Duodenal mucosa (tissue), 2 donors: ENCODE results near the gene IGFBP5.

ENCODE experiments used
- H3K27ac ChIP-seq: one replicate; pipeline ENCODE4 v1.7.0; 2013; ENCODE audit warnings: low read depth, low read length
- H3K27me3 ChIP-seq, 2 donors: one replicate each; pipeline ENCODE4 v1.7.0; 2013; ENCODE audit warnings: low read length in 2 of 2, control low read depth in 1 of 2; ENCODE audit not compliant: insufficient read depth in 2 of 2, control insufficient read depth in 1 of 2
- H3K36me3 ChIP-seq, 2 donors: one replicate each; pipeline ENCODE4 v1.7.0; 2013; ENCODE audit warnings: low read length in 2 of 2, control low read depth in 1 of 2; ENCODE audit not compliant: insufficient read depth in 2 of 2, control insufficient read depth in 1 of 2
- H3K4me1 ChIP-seq, 2 donors: one replicate each; pipeline ENCODE4 v1.7.0; 2013; ENCODE audit warnings: low read length in 2 of 2, control low read depth in 1 of 2; ENCODE audit not compliant: insufficient read depth in 2 of 2, control insufficient read depth in 1 of 2
- H3K4me3 ChIP-seq, 2 donors: one replicate each; pipeline ENCODE4 v1.7.0; 2013; ENCODE audit warnings: low read length in 2 of 2, low read depth in 1 of 2
- H3K9ac ChIP-seq, 2 donors: one replicate each; pipeline ENCODE4 v1.7.0; 2013; ENCODE audit warnings: low read length in 2 of 2, low read depth in 1 of 2
- H3K9me3 ChIP-seq, 2 donors: one replicate each; pipeline ENCODE4 v1.7.0; 2013; ENCODE audit warnings: low read length in 2 of 2, control low read depth in 1 of 2; ENCODE audit not compliant: control insufficient read depth in 1 of 2

The IGFBP5 gene

GRCh38 chr2:216716109-216716508 is 20.8 kb upstream of the IGFBP5 start:
- no peaks in the 10 kb centered on the region for H3K9me3 ChIP-seq
- H3K27me3 ChIP-seq: no peaks in the 10 kb centered on the region
- no peak overlapping the region for H3K9ac ChIP-seq
- no peaks in the 10 kb centered on the region for H3K36me3 ChIP-seq
- no peaks in the 10 kb centered on the region for H3K4me1 ChIP-seq
- no peak overlapping the region for H3K27ac ChIP-seq
- no peak overlapping the region for H3K4me3 ChIP-seq

- Histone ChIP-seq H3K4me3 (no peak overlapping the region), H3K36me3 (no peaks in the 10 kb centered on the region), H3K27ac (no peak overlapping the region), H3K9ac (no peak overlapping the region), H3K27me3 (no peaks in the 10 kb centered on the region), H3K9me3 (no peaks in the 10 kb centered on the region), H3K4me1 (no peaks in the 10 kb centered on the region)
Measured at GRCh38 chr2:216715402-216715974, 20.1 kb upstream of the IGFBP5 start.

GRCh38 chr2:216714376-216714775 is 19.0 kb upstream of the IGFBP5 start:
- H3K27ac ChIP-seq: no peak overlapping the region
- no peaks in the 10 kb centered on the region for H3K36me3 ChIP-seq
- H3K9me3 ChIP-seq: no peaks in the 10 kb centered on the region
- no peak overlapping the region for H3K4me3 ChIP-seq
- H3K27me3 ChIP-seq: no peaks in the 10 kb centered on the region
- no peak overlapping the region for H3K9ac ChIP-seq
- H3K4me1 ChIP-seq: no peaks in the 10 kb centered on the region

DNA sequence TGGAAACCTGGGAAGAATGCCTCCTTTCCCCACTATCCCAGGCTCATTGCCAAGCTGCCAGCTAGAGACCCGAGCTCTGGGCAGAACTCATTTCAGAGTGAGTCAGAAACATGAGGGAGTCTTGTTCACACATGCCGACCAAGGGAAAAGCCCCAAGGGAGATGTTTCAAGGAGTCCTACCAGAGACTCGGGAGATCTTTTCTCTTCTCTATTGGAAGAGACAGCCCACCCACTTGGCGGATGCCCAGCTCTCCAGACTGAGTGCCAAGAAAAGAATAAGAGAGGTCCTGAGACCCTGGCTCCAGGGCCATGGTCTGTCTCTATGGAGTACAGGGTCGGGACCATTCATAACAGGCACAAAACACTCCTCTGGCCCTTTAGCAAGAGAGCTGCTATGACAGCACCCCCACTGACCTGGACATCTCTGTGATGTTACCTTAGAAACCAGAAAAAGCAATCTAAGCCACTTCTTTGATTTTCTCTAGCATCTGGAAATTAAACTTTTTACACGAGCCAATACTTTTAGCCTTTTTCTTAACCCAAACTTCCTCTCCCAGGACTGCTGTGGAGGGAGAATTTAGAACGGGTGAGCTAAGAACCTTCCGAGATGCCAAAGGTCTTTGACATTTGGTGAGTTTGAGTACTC is 18.5 kb upstream of the IGFBP5 start:
- Histone ChIP-seq H3K27me3 (no peaks in the 10 kb centered on the region), H3K36me3 (no peaks in the 10 kb centered on the region), H3K27ac (no peak overlapping the region), H3K4me1 (no peaks in the 10 kb centered on the region), H3K9me3 (no peaks in the 10 kb centered on the region), H3K4me3 (no peak overlapping the region), H3K9ac (no peak overlapping the region)

DNA sequence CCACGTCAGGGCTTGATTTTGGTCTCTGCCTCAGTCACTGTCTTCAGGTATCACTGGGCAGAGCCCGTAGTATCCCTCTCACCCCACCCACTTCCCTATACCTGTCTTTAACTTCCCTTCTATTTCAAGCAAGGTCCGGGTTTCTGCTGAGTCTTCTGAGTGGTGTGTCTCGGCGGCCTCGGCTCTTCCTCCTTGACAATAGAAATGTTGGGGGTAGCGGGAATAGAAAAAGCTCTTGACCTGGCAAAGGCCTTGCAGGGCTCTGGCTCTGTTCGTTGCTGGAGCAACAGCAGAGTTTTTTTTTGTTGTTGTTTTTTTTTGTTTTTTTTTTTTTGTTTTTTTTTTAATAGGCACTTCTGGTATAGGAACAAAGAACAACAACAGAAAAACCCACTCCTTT is 16.0 kb upstream of the IGFBP5 start:
- no peak overlapping the region for H3K4me3 ChIP-seq
- no peak overlapping the region for H3K9ac ChIP-seq
- no peaks in the 10 kb centered on the region for H3K4me1 ChIP-seq
- no peaks in the 10 kb centered on the region for H3K9me3 ChIP-seq
- H3K27ac ChIP-seq: no peak overlapping the region
- H3K27me3 ChIP-seq: no peaks in the 10 kb centered on the region
- no peaks in the 10 kb centered on the region for H3K36me3 ChIP-seq

- no peaks in the 10 kb centered on the region for H3K36me3 ChIP-seq
- no peak overlapping the region for H3K4me3 ChIP-seq
- no peaks in the 10 kb centered on the region for H3K9me3 ChIP-seq
- no peaks in the 10 kb centered on the region for H3K27me3 ChIP-seq
- no peaks in the 10 kb centered on the region for H3K4me1 ChIP-seq
- H3K9ac ChIP-seq: no peak overlapping the region
- H3K27ac ChIP-seq: no peak overlapping the region
Measured at GRCh38 chr2:216710551-216711301, 15.4 kb upstream of the IGFBP5 start.

DNA sequence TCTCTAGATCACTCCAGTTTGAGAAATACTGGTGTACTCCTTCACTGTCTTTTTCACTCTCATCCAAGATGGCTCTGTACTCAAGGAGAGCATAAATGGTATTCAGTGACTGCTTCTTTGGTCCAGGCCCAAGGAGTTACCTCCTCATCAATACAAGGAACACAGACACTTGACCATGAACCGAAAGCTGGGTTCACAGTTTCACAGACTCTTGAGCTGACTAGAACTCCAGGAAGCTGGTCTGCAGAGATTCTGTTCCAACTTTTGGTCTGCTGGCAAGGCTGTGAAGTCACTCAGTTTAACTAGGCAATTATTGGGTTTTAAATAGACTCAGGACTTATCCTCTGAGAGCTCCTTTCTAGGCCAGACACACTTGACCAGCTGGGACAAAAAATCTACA is 7.4 kb upstream of the IGFBP5 start:
- Histone ChIP-seq H3K27ac (no peak overlapping the region), H3K9ac (no peak overlapping the region), H3K27me3 (peaks cover 17 to 22% of the 10 kb centered on the region in 2 donors), H3K36me3 (no peaks in the 10 kb centered on the region), H3K4me1 (peaks cover 3% of the 10 kb centered on the region in 2 donors), H3K9me3 (no peaks in the 10 kb centered on the region), H3K4me3 (no peak overlapping the region)

DNA sequence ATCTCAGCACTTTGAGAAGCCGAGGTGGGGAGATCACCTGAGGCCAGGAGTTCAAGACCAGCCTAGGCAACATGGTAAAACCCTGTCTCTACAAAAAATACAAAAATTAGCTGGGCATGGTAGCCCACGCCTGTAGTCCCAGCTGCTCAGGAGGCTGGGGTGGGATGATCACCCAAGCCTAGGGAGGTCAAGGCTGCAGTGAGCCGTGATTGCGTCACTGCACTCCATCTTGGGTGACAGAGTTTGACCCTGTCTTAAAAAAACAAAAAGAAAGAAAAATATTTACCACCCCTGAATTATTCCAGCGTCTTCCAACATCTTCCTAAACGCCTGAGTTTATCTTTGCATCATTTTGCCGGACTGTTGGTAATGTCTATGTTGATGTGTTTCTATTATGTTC is 6.2 kb upstream of the IGFBP5 start:
- no peak overlapping the region for H3K4me3 ChIP-seq

GRCh38 chr2:216700781-216701180 is 5.4 kb upstream of the IGFBP5 start:
- Histone ChIP-seq H3K4me1 (peaks cover 3% of the 10 kb centered on the region in 2 donors), H3K9ac (no peak overlapping the region), H3K36me3 (no peaks in the 10 kb centered on the region), H3K27ac (no peak overlapping the region), H3K9me3 (no peaks in the 10 kb centered on the region), H3K27me3 (peaks cover 35 to 39% of the 10 kb centered on the region in 2 donors), H3K4me3 (no peak overlapping the region)

More for the DNA sequence above, 6.2 kb upstream of the IGFBP5 start:
- no peak overlapping the region for H3K9ac ChIP-seq
- H3K27me3 ChIP-seq: peaks cover 28 to 32% of the 10 kb centered on the region in 2 donors
- H3K4me1 ChIP-seq: peaks cover 3% of the 10 kb centered on the region in 2 donors
- no peaks in the 10 kb centered on the region for H3K36me3 ChIP-seq
- no peak overlapping the region for H3K27ac ChIP-seq
- no peaks in the 10 kb centered on the region for H3K9me3 ChIP-seq

GRCh38 chr2:216700088-216700567 is 4.8 kb upstream of the IGFBP5 start:
- H3K4me3 ChIP-seq: no peak overlapping the region
- H3K4me1 ChIP-seq: peaks cover 3% of the 10 kb centered on the region in 2 donors
- no peak overlapping the region for H3K9ac ChIP-seq
- no peaks in the 10 kb centered on the region for H3K9me3 ChIP-seq
- H3K27me3 ChIP-seq: peaks cover 42 to 45% of the 10 kb centered on the region in 2 donors
- H3K27ac ChIP-seq: no peak overlapping the region
- no peaks in the 10 kb centered on the region for H3K36me3 ChIP-seq
